ENCODE results near the gene P2RY2.
"Not testable (repeated sequence)": the region's sequence is repeated elsewhere in the genome, so short reads cannot be mapped to it uniquely, and the experiment has no call there.

P2RY2 gene

GRCh38 chr11:73270016-73270854 lies 52.2 kb downstream of the P2RY2 start:
- DNase-seq = no peak

GRCh38 chr11:73270855-73271477 lies 52.9 kb downstream of the P2RY2 start:
- DNase-seq = no peak

GRCh38 chr11:73271478-73271865 lies 53.4 kb downstream of the P2RY2 start:
- DNase-seq = not testable (repeated sequence)

- DNase-seq = peak in 1 of 2 experiments; percentile 10
Observed at GRCh38 chr11:73271936-73272679, 54.0 kb downstream of the P2RY2 start, which contains the start of gene P2RY6. TSS of gene P2RY6 (plus strand) at chr11:73272338. CDS start at chr11:73296519, 24,181 bp downstream.

- DNase-seq = no peak
Observed at GRCh38 chr11:73272680-73273038, 54.6 kb downstream of the P2RY2 start.

GRCh38 chr11:73273222-73273895 lies 55.3 kb downstream of the P2RY2 start:
- DNase-seq = no peak

- not testable (repeated sequence) for DNase-seq
Observed at GRCh38 chr11:73274191-73274590, 56.1 kb downstream of the P2RY2 start.

- no peak for DNase-seq
Observed at GRCh38 chr11:73274722-73275380, 56.8 kb downstream of the P2RY2 start.

GRCh38 chr11:73275381-73275750 lies 57.3 kb downstream of the P2RY2 start:
- no peak for DNase-seq

- no peak for DNase-seq
Observed at GRCh38 chr11:73277467-73277866, 59.4 kb downstream of the P2RY2 start.

GRCh38 chr11:73280626-73281025 lies 62.5 kb downstream of the P2RY2 start:
- no peak for DNase-seq

- no peak for DNase-seq
Observed at GRCh38 chr11:73281201-73281741, 63.2 kb downstream of the P2RY2 start.

GRCh38 chr11:73281796-73282660 lies 63.9 kb downstream of the P2RY2 start:
- no peak for DNase-seq

GRCh38 chr11:73283276-73284000 lies 65.4 kb downstream of the P2RY2 start:
- DNase-seq = no peak

GRCh38 chr11:73284106-73284505 lies 66.0 kb downstream of the P2RY2 start:
- DNase-seq = no peak

- no peak for DNase-seq
Observed at GRCh38 chr11:73285721-73286120, 67.6 kb downstream of the P2RY2 start.
